Vagina (tissue), 2 donors: ENCODE results near the gene GCH1. TPM values are rescaled to one million over a fixed set of nuclear protein-coding genes. Genes with fewer than 3 reads are reported as not detected.

Experiments used
- DNase-seq, 2 donors: peaks; one replicate each; pipeline ENCODE4 v3.0.0-alpha.2; 2017; ENCODE audit errors: extremely low spot score in 2 of 2
- H3K27ac ChIP-seq: fragments of 200-600 bp; sonication (generic); one replicate; pipeline ENCODE4 v1.5.1; 2019
- H3K27me3 ChIP-seq: fragments of 200-600 bp; sonication (generic); one replicate; pipeline ENCODE4 v1.5.1; 2019
- H3K36me3 ChIP-seq, 2 donors: fragments of 200-600 bp; sonication (generic); one replicate each; pipeline ENCODE4 v1.5.1; 2017 to 2019
- H3K4me1 ChIP-seq: fragments of 200-600 bp; sonication (generic); one replicate; pipeline ENCODE4 v1.5.1; 2019
- H3K4me3 ChIP-seq, 2 donors: fragments of 200-600 bp; sonication (generic); 1 replicate in 1 of 2; 2 replicates in 1 of 2; pipeline ENCODE4 v1.5.1; 2016 to 2019
- H3K9me3 ChIP-seq: fragments of 200-600 bp; sonication (generic); one replicate; pipeline ENCODE4 v1.5.1; 2019
- POLR2A ChIP-seq, 2 donors: fragments of 450-650 bp; IDR thresholded peaks; one replicate each; pipeline ENCODE4 v1.6.1; 2017; ENCODE audit warnings: antibody characterized with exemption in 2 of 2, mild to moderate bottlenecking in 2 of 2, moderate library complexity in 2 of 2
- POLR2AphosphoS5 ChIP-seq, 2 donors: sonication (generic); formaldehyde crosslinking; IDR thresholded peaks; one replicate each; pipeline ENCODE4 v1.9.0; 2017; ENCODE audit warnings: antibody characterized with exemption in 2 of 2, mild to moderate bottlenecking in 2 of 2, low read depth in 1 of 2; ENCODE audit not compliant: insufficient read depth in 1 of 2
- intact Hi-C: fragments of 100-400 bp; cut with DNase I; formaldehyde crosslinking; loops from one replicate; pipeline ENCODE4 v1.15.1; 2023
- total RNA-seq: library from RNA; depleted of rRNA; stranded (reverse); fragments of >200 nt; gene quantifications from one replicate; pipeline ENCODE4 v1.2.3, GENCODE V29; 2016
- TF ChIP-seq, protein P1 (sequence below), 3 experiments: fragments of 450-650 bp in 2 of 3; fragments of 200-600 bp in 1 of 3; sonication (generic) in 1 of 3; IDR thresholded peaks; one replicate each; pipeline ENCODE4 v1.5.1; 2017 to 2019; ENCODE audit warnings: antibody characterized with exemption in 3 of 3, mild to moderate bottlenecking in 2 of 3, moderate library complexity in 2 of 3

The GCH1 gene
- total RNA-seq, 1 donor from 2014 or later, result 22.1 TPM

DNA sequence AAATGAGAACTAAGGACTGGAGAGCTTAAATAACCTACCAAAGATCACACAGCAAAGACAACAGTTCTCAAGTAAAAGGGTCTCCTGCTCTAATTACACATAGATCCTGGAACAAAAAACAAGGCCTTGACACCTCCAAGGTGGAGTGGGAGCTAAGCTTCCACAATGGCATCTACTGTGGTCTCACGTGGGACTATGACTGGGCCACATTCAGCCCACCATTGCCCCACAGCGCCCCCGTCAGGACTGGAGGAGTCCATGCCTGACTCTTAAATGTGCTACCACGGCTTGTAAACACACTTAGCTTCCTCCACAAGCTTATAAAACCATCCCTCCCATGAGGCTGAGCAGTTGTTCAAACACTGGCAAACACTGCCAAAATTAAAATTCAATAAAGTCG, 88.5 kb downstream of the GCH1 start:
- H3K4me3 ChIP-seq, result no peak overlapping the region
- DNase-seq, result peak in 1 of 2 donors; percentile 32
- TF ChIP-seq POLR2A (IDR thresholded peaks at IDR 0.05), result no peak
- no peaks in the 10 kb centered on the region for H3K4me1 ChIP-seq
- intact Hi-C loops, result no loop called here
- H3K27me3 ChIP-seq, result no peaks in the 10 kb centered on the region
- H3K27ac ChIP-seq, result no peak overlapping the region
- no peaks in the 10 kb centered on the region for H3K9me3 ChIP-seq
- no peaks in the 10 kb centered on the region for H3K36me3 ChIP-seq

DNA sequence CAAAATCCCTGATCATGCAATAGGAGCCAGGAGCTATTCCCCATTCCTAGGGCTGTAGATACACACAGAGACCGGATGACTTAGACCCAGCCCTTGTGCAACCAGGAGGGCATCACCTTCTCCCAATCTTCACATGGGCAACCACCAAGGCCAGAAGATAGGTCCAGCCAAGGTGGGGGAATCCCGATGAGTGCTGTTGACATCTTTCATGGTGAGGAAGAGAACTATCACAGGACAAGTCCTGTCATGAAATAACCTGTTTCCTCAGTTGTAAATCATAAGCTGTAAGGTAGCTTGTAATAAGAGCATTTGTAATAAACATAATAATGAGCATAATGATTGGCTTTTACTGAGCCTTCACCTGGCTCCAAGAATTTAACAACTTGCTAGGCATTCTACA, 89.5 kb downstream of the GCH1 start:
- intact Hi-C loops, result no loop called here
- Histone ChIP-seq H3K4me3 (no peak overlapping the region), H3K27me3 (no peaks in the 10 kb centered on the region), H3K27ac (no peak overlapping the region), H3K9me3 (no peaks in the 10 kb centered on the region), H3K36me3 (no peaks in the 10 kb centered on the region), H3K4me1 (no peaks in the 10 kb centered on the region)
- TF ChIP-seq POLR2A (IDR thresholded peaks at IDR 0.05), result no peak
- TF ChIP-seq, protein P1, sequence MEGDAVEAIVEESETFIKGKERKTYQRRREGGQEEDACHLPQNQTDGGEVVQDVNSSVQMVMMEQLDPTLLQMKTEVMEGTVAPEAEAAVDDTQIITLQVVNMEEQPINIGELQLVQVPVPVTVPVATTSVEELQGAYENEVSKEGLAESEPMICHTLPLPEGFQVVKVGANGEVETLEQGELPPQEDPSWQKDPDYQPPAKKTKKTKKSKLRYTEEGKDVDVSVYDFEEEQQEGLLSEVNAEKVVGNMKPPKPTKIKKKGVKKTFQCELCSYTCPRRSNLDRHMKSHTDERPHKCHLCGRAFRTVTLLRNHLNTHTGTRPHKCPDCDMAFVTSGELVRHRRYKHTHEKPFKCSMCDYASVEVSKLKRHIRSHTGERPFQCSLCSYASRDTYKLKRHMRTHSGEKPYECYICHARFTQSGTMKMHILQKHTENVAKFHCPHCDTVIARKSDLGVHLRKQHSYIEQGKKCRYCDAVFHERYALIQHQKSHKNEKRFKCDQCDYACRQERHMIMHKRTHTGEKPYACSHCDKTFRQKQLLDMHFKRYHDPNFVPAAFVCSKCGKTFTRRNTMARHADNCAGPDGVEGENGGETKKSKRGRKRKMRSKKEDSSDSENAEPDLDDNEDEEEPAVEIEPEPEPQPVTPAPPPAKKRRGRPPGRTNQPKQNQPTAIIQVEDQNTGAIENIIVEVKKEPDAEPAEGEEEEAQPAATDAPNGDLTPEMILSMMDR (IDR thresholded peaks at IDR 0.05), result no peak
- no peak for TF ChIP-seq POLR2AphosphoS5 (IDR thresholded peaks at IDR 0.05; ENCODE audit: insufficient read depth in 1 of 2, low read depth in 1 of 2)
- DNase-seq, result peak in 1 of 2 donors; percentile 56

DNA sequence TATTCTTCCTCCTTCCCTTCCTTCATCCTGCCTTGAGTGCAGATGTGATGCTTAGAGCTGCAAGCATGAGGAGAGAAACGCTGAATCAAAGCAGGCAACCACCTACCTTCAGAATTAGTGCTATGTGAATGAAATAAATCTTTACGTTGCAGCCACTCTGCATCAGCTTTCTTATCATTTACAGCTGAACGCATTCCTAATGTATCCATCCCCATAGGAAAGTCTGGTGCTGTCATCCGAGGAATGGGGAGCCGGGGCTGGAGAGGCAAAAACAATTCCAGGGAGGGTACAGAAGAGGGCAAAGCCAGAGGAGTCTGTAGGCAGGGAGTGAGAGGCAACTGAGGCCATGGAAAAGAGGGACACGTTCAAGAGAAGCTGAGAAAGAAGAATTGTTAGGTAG, 90.0 kb downstream of the GCH1 start:
- intact Hi-C loops, result no loop called here
- no peak overlapping the region for H3K4me3 ChIP-seq
- no peaks in the 10 kb centered on the region for H3K4me1 ChIP-seq
- no peak overlapping the region for H3K27ac ChIP-seq
- H3K36me3 ChIP-seq, result no peaks in the 10 kb centered on the region
- peak in 1 of 2 donors; percentile 32 for DNase-seq
- H3K9me3 ChIP-seq, result no peaks in the 10 kb centered on the region
- H3K27me3 ChIP-seq, result no peaks in the 10 kb centered on the region
- TF ChIP-seq POLR2AphosphoS5 (IDR thresholded peaks at IDR 0.05; ENCODE audit: insufficient read depth in 1 of 2, low read depth in 1 of 2) (no peak), POLR2A (IDR thresholded peaks at IDR 0.05) (no peak)
- TF ChIP-seq, protein P1 (IDR thresholded peaks at IDR 0.05), result no peak

DNA sequence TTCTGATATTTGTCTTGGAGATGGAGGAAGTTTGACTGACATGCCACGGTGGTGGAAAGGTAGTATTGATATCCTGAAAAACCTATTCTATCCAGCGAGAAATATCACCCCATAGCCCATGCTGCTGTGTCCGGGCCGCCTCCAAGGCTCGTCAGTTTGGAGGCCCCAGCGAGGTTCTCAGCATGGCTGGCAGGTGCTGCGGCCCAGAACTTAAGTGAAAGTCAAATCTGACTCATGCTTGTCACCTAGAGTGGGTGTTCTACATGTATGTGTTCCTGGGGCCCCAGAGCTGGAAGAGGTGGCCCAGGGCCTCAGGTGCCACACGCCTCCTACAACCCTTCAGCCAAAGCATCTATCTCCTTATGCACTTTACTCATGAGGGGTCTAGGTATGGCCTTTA, 92.9 kb downstream of the GCH1 start:
- intact Hi-C loops, result no loop called here
- no peak overlapping the region for H3K4me3 ChIP-seq
- TF ChIP-seq POLR2AphosphoS5 (IDR thresholded peaks at IDR 0.05; ENCODE audit: insufficient read depth in 1 of 2, low read depth in 1 of 2) (no peak), POLR2A (IDR thresholded peaks at IDR 0.05) (no peak)
- TF ChIP-seq, protein P1 (IDR thresholded peaks at IDR 0.05), result no peak
- H3K27ac ChIP-seq, result no peak overlapping the region
- H3K9me3 ChIP-seq, result no peaks in the 10 kb centered on the region
- H3K27me3 ChIP-seq, result no peaks in the 10 kb centered on the region
- peaks cover 11% of the 10 kb centered on the region for H3K4me1 ChIP-seq
- peak; percentile 22 to 70 for DNase-seq
- H3K36me3 ChIP-seq, result no peaks in the 10 kb centered on the region

DNA sequence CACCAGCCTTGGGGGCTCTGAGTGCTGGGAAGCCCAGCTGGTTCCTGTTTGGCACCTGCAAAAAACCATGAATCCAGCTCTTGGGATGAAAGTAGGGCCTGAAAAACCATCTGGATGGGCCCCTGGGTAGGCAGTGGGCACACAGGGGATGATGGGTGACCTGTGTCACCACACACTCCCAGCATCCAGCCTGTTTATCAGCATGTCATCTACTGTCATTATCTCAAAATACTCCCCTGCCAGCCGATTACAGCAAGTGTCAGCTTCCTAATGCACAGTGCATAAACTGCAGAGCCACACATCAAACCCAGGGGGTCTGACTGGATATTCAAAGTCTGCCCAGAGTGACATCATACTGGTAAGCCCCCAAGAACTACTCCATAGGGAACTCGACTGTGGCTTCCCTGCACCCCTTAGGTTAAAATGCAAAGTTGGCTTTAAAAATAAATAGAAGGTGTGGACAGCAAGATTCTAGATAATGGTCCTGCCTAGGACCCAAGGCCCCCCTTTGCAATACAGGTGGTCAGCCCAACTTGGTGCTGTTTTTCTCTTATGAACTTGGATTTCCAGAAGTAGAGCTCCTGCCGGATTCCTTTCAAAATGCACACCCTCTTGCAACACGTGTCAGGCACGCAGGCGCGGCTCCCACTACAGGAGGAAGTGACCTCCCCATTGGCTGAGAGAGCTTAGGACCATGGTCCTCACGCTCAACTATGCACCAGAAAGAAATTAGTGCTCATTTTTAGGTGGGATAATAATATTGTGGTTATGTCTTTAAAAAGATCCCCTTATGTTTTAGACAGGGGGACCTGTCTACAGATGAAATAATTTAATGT, 94.1 kb downstream of the GCH1 start:
- no peaks in the 10 kb centered on the region for H3K9me3 ChIP-seq
- intact Hi-C loops, result no loop called here
- peak in 1 of 2 donors; percentile 58 for DNase-seq
- no peaks in the 10 kb centered on the region for H3K36me3 ChIP-seq
- peaks cover 11% of the 10 kb centered on the region for H3K4me1 ChIP-seq
- H3K4me3 ChIP-seq, result no peak overlapping the region
- H3K27me3 ChIP-seq, result no peaks in the 10 kb centered on the region
- H3K27ac ChIP-seq, result no peak overlapping the region
- TF ChIP-seq POLR2A (IDR thresholded peaks at IDR 0.05), result no peak
- no peak for TF ChIP-seq POLR2AphosphoS5 (IDR thresholded peaks at IDR 0.05; ENCODE audit: insufficient read depth in 1 of 2, low read depth in 1 of 2)
- TF ChIP-seq, protein P1 (IDR thresholded peaks at IDR 0.05), result no peak
